Mesendoderm (in vitro differentiated cells): ENCODE data around the gene EML4.

Experiments
- DNase-seq: peaks from one replicate; pipeline ENCODE4 v3.0.0; 2013
- H2AK5ac ChIP-seq: 2 replicates; pipeline ENCODE4 v1.6.1; 2013; ENCODE audit warnings: low read length, inconsistent platforms
- H2BK120ac ChIP-seq: 2 replicates; pipeline ENCODE4 v1.6.1; 2013; ENCODE audit warnings: low read depth, mild to moderate bottlenecking, low read length, moderate library complexity, mixed read lengths
- H2BK15ac ChIP-seq: replicated peaks from 2 replicates; pipeline ENCODE4 v1.6.1; 2013; ENCODE audit warnings: low read depth, mild to moderate bottlenecking, moderate library complexity
- H2BK5ac ChIP-seq: 2 replicates; pipeline ENCODE4 v1.6.1; 2013; ENCODE audit warnings: low read length, inconsistent platforms
- H3K18ac ChIP-seq: 2 replicates; pipeline ENCODE4 v1.6.1; 2013; ENCODE audit warnings: mild to moderate bottlenecking, low read length, mixed read lengths
- H3K23ac ChIP-seq: one replicate; pipeline ENCODE4 v1.6.1; 2013; ENCODE audit warnings: low read length
- H3K27ac ChIP-seq: 2 replicates; pipeline ENCODE4 v1.5.1; 2013; ENCODE audit warnings: low read depth, mild to moderate bottlenecking, inconsistent platforms, low read length, moderate library complexity
- H3K27me3 ChIP-seq: 2 replicates; pipeline ENCODE4 v1.6.1; 2013; ENCODE audit warnings: low read length, control low read depth, mild to moderate bottlenecking, inconsistent platforms; ENCODE audit not compliant: insufficient read depth, poor library complexity
- H3K36me3 ChIP-seq: 2 replicates; pipeline ENCODE4 v1.6.1; 2013; ENCODE audit warnings: low read length, inconsistent platforms; ENCODE audit not compliant: control insufficient read depth, insufficient read depth
- H3K4ac ChIP-seq: one replicate; pipeline ENCODE4 v1.6.1; 2013; ENCODE audit warnings: low read depth, mild to moderate bottlenecking, low read length, moderate library complexity
- H3K4me1 ChIP-seq: 2 replicates; pipeline ENCODE4 v1.6.1; 2013; ENCODE audit warnings: low read depth, low read length, inconsistent platforms; ENCODE audit not compliant: control insufficient read depth
- H3K4me2 ChIP-seq: 2 replicates; pipeline ENCODE4 v1.6.1; 2013; ENCODE audit warnings: low read length
- H3K4me3 ChIP-seq: 2 replicates; pipeline ENCODE4 v1.5.1; 2013; ENCODE audit warnings: mild to moderate bottlenecking, low read length
- H3K56ac ChIP-seq: one replicate; pipeline ENCODE4 v1.6.1; 2013; ENCODE audit warnings: low read length
- H3K79me1 ChIP-seq: 2 replicates; pipeline ENCODE4 v1.6.1; 2013; ENCODE audit warnings: low read length, inconsistent platforms
- H3K79me2 ChIP-seq: 2 replicates; pipeline ENCODE4 v1.6.1; 2013; ENCODE audit warnings: mild to moderate bottlenecking, low read length; ENCODE audit not compliant: control insufficient read depth, insufficient read depth
- H3K9ac ChIP-seq: 2 replicates; pipeline ENCODE4 v1.6.1; 2013; ENCODE audit warnings: low read length, inconsistent platforms
- H4K5ac ChIP-seq: one replicate; pipeline ENCODE4 v1.6.1; 2013; ENCODE audit warnings: low read length
- H4K8ac ChIP-seq: one replicate; pipeline ENCODE4 v1.6.1; 2013; ENCODE audit warnings: low read depth, mild to moderate bottlenecking, control low read depth, low read length, moderate library complexity
- WGBS: extraction: QIAGEN DNeasy Blood & Tissue Kit; methylation state at CpG from one replicate; pipeline ENCODE4 v1.1.7; 2013; ENCODE audit warnings: low lambda C conversion rate, missing lambda C conversion rate; ENCODE audit not compliant: insufficient coverage; ENCODE audit errors: extremely low coverage; 5-methylcytosine and 5-hydroxymethylcytosine counted together

The EML4 gene

GRCh38 chr2:42219160-42219559 is 50.0 kb downstream of the EML4 start:
- H4K5ac ChIP-seq = no peak overlapping the region
- peaks cover 11% of the 10 kb centered on the region for H3K79me1 ChIP-seq
- no peak overlapping the region for H2BK120ac ChIP-seq
- no peak overlapping the region for H3K4me3 ChIP-seq
- H3K36me3 ChIP-seq = no peaks in the 10 kb centered on the region
- no peaks in the 10 kb centered on the region for H3K27me3 ChIP-seq
- no peak overlapping the region for H3K9ac ChIP-seq
- H3K23ac ChIP-seq = no peak overlapping the region
- no peak overlapping the region for H2BK15ac ChIP-seq
- no peak for DNase-seq
- H3K4ac ChIP-seq = no peak overlapping the region
- no CpG with 5 or more reads among the region's 3 CpGs for WGBS
- H3K27ac ChIP-seq = no peak overlapping the region
- H3K18ac ChIP-seq = no peak overlapping the region
- H3K79me2 ChIP-seq = peaks cover 18% of the 10 kb centered on the region
- H2BK5ac ChIP-seq = no peak overlapping the region
- H4K8ac ChIP-seq = no peak overlapping the region
- H3K4me2 ChIP-seq = no peak overlapping the region
- H2AK5ac ChIP-seq = no peak overlapping the region
- no peaks in the 10 kb centered on the region for H3K4me1 ChIP-seq
- no peak overlapping the region for H3K56ac ChIP-seq

- H3K56ac ChIP-seq = no peak overlapping the region
- no CpG with 5 or more reads among the region's 3 CpGs for WGBS
- H3K27ac ChIP-seq = no peak overlapping the region
- H3K9ac ChIP-seq = no peak overlapping the region
- no peaks in the 10 kb centered on the region for H3K27me3 ChIP-seq
- peaks cover 15% of the 10 kb centered on the region for H3K79me2 ChIP-seq
- H2BK15ac ChIP-seq = no peak overlapping the region
- no peak overlapping the region for H3K4me3 ChIP-seq
- H3K18ac ChIP-seq = no peak overlapping the region
- peaks cover 9% of the 10 kb centered on the region for H3K79me1 ChIP-seq
- H2AK5ac ChIP-seq = no peak overlapping the region
- no peak overlapping the region for H4K5ac ChIP-seq
- no peak overlapping the region for H3K4me2 ChIP-seq
- H4K8ac ChIP-seq = no peak overlapping the region
- no peak overlapping the region for H2BK5ac ChIP-seq
- no peaks in the 10 kb centered on the region for H3K36me3 ChIP-seq
- H2BK120ac ChIP-seq = no peak overlapping the region
- H3K4ac ChIP-seq = no peak overlapping the region
- no peaks in the 10 kb centered on the region for H3K4me1 ChIP-seq
- DNase-seq = no peak
- no peak overlapping the region for H3K23ac ChIP-seq
These were observed 51.4 kb downstream of the EML4 start for GRCh38 chr2:42220566-42220965.

GRCh38 chr2:42223067-42223854 is 54.1 kb downstream of the EML4 start:
- WGBS = no CpG with 5 or more reads among the region's 4 CpGs
- no peaks in the 10 kb centered on the region for H3K36me3 ChIP-seq
- no peak overlapping the region for H4K8ac ChIP-seq
- no peak overlapping the region for H2BK15ac ChIP-seq
- no peaks in the 10 kb centered on the region for H3K27me3 ChIP-seq
- no peak overlapping the region for H3K4me3 ChIP-seq
- peaks cover 8% of the 10 kb centered on the region for H3K79me1 ChIP-seq
- no peak overlapping the region for H3K4me2 ChIP-seq
- no peaks in the 10 kb centered on the region for H3K4me1 ChIP-seq
- no peak overlapping the region for H2AK5ac ChIP-seq
- no peak overlapping the region for H3K18ac ChIP-seq
- no peak overlapping the region for H2BK120ac ChIP-seq
- no peak overlapping the region for H4K5ac ChIP-seq
- peaks cover 13% of the 10 kb centered on the region for H3K79me2 ChIP-seq
- no peak overlapping the region for H3K9ac ChIP-seq
- no peak overlapping the region for H3K27ac ChIP-seq
- H2BK5ac ChIP-seq = no peak overlapping the region
- no peak overlapping the region for H3K23ac ChIP-seq
- no peak for DNase-seq
- H3K56ac ChIP-seq = no peak overlapping the region
- no peak overlapping the region for H3K4ac ChIP-seq

- no CpG with 5 or more reads among the region's 2 CpGs for WGBS
- H4K5ac ChIP-seq = no peak overlapping the region
- no peak for DNase-seq
These were observed 54.7 kb downstream of the EML4 start for GRCh38 chr2:42223855-42224268.

GRCh38 chr2:42224422-42225067 is 55.4 kb downstream of the EML4 start:
- Histone ChIP-seq H3K79me2 (peaks cover 9% of the 10 kb centered on the region), H2AK5ac (no peak overlapping the region), H3K79me1 (peaks cover 4% of the 10 kb centered on the region), H3K4me1 (no peaks in the 10 kb centered on the region), H4K8ac (no peak overlapping the region), H2BK120ac (no peak overlapping the region), H3K9ac (no peak overlapping the region), H3K56ac (no peak overlapping the region), H3K27ac (no peak overlapping the region), H3K4me3 (no peak overlapping the region), H3K23ac (no peak overlapping the region), H3K4me2 (no peak overlapping the region), H3K36me3 (no peaks in the 10 kb centered on the region), H3K27me3 (no peaks in the 10 kb centered on the region), H2BK5ac (no peak overlapping the region), H3K18ac (no peak overlapping the region), H2BK15ac (no peak overlapping the region), H3K4ac (no peak overlapping the region), H4K5ac (no peak overlapping the region)
- WGBS = no CpG with 5 or more reads among the region's 4 CpGs
- no peak for DNase-seq

More at GRCh38 chr2:42223855-42224268, 54.7 kb downstream of the EML4 start:
- Histone ChIP-seq H3K36me3 (no peaks in the 10 kb centered on the region), H2BK120ac (no peak overlapping the region), H3K56ac (no peak overlapping the region), H3K27me3 (no peaks in the 10 kb centered on the region), H2AK5ac (no peak overlapping the region), H3K9ac (no peak overlapping the region), H2BK15ac (no peak overlapping the region), H3K27ac (no peak overlapping the region), H3K4me2 (no peak overlapping the region), H3K79me2 (peaks cover 11% of the 10 kb centered on the region), H3K23ac (no peak overlapping the region), H3K79me1 (peaks cover 8% of the 10 kb centered on the region), H3K4ac (no peak overlapping the region), H3K18ac (no peak overlapping the region), H2BK5ac (no peak overlapping the region), H3K4me1 (no peaks in the 10 kb centered on the region), H3K4me3 (no peak overlapping the region), H4K8ac (no peak overlapping the region)
